Adrenal gland (tissue), 5 donors: ENCODE data around the gene SDHAF1.

Experiments
- CTCF ChIP-seq, 6 experiments: fragments of 450-650 bp in 4 of 6; fragments of 200-600 bp in 2 of 6; sonication (generic) in 1 of 6; IDR thresholded peaks; 1 replicate in 5 of 6; 2 replicates in 1 of 6; pipeline versions ENCODE4 v1.5.1 to v1.8.0; 2016 to 2021; ENCODE audit warnings: antibody characterized with exemption in 6 of 6, mild to moderate bottlenecking in 2 of 6, moderate library complexity in 1 of 6
- POLR2A ChIP-seq, 2 donors: fragments of 450-650 bp; IDR thresholded peaks; one replicate each; pipeline ENCODE4 v1.6.1; 2017; ENCODE audit warnings: antibody characterized with exemption in 2 of 2, mild to moderate bottlenecking in 2 of 2, moderate library complexity in 1 of 2
- donor health status: DM: no; HTN: no; CAD: no.

- TF ChIP-seq CTCF (IDR thresholded peaks at IDR 0.05) (no peak), POLR2A (IDR thresholded peaks at IDR 0.05) (no peak)
Measured at GRCh38 chr19:36023432-36023831, 28.4 kb downstream of the SDHAF1 start.
